HCT116 (cell line): ENCODE measurements around the gene BBS9. TPM values are rescaled to one million over a fixed set of nuclear protein-coding genes. Genes with fewer than 3 reads are reported as not detected.

Experiments
- ATAC-seq: fragments of 200-7000 bp; cut with Tn5 transposase; 2 replicates; pipeline ENCODE4 v1.9.1; 2020; ENCODE audit warnings: mild to moderate bottlenecking, moderate library complexity
- BruUV-seq: library from RNA; stranded (reverse); fragments of 400-500 nt; replicated peaks from 2 replicates; lab custom pipeline; 2021; lab: Mats Ljungman, UMichigan
- CTCF ChIA-PET: fragments of 300-600 bp; sonication (Branson Sonifier 250); formaldehyde crosslinking; loops from one replicate; lab custom pipeline; 2021; ENCODE audit warnings: antibody characterized with exemption; lab: Charles Lee
- POLR2A ChIA-PET: fragments of 300-600, 350-600 bp; sonication (Branson Sonifier 250); formaldehyde crosslinking; loops from one replicate; lab custom pipeline; 2021; ENCODE audit warnings: antibody characterized with exemption; lab: Charles Lee
- RAD21 ChIA-PET, 2 experiments: fragments of 300-600 bp; sonication (Branson Sonifier 250); formaldehyde crosslinking; loops; one replicate each; lab custom pipeline; 2023; ENCODE audit warnings: low total read pairs in 2 of 2; ENCODE audit not compliant: uncharacterized antibody in 2 of 2, unreplicated experiment in 2 of 2, low non-redundant PET in 1 of 2; lab: Charles Lee
- DNase-seq: peaks from one replicate; pipeline ENCODE4 v3.0.0-alpha.2; 2010; ENCODE audit warnings: low read depth, low spot score
- H2AFZ ChIP-seq: fragments of 200-600 bp; shearing (Covaris generic), sonication (generic); 2 replicates; pipeline ENCODE4 v1.6.1; 2017; ENCODE audit warnings: low read depth, mixed run types, mixed read lengths, antibody characterized with exemption, low read length; ENCODE audit not compliant: poor library complexity, severe bottlenecking
- H3K27ac ChIP-seq: 2 replicates; pipeline ENCODE4 v1.5.1; 2012; ENCODE audit warnings: low read depth, low read length
- H3K27me3 ChIP-seq: fragments of 200-600 bp; sonication (generic); 2 replicates; pipeline ENCODE4 v1.6.1; 2016; ENCODE audit warnings: mixed run types, low read length, mixed read lengths; ENCODE audit not compliant: insufficient read depth
- H3K36me3 ChIP-seq, 2 experiments: fragments of 200-500 bp in 1 of 2; fragments of 200-600 bp in 1 of 2; sonication (Bioruptor generic) in 1 of 2; sonication (generic) in 1 of 2; 2 replicates each; pipeline versions ENCODE4 v1.5.1 to v1.6.1; 2014 to 2016; ENCODE audit warnings: low read length in 2 of 2, inconsistent platforms in 1 of 2, mixed read lengths in 1 of 2, mixed run types in 1 of 2; ENCODE audit not compliant: insufficient read depth in 2 of 2, control insufficient read depth in 1 of 2
- H3K4me1 ChIP-seq, 2 experiments: fragments of 200-600 bp in 1 of 2; sonication (generic) in 1 of 2; 2 replicates each; pipeline versions ENCODE4 v1.5.1 to v1.6.1; 2012 to 2017; ENCODE audit warnings: low read length in 2 of 2, inconsistent platforms in 1 of 2, mild to moderate bottlenecking in 1 of 2, mixed read lengths in 1 of 2, mixed run types in 1 of 2, moderate library complexity in 1 of 2; ENCODE audit not compliant: insufficient read depth in 2 of 2, control insufficient read depth in 1 of 2
- H3K4me2 ChIP-seq: fragments of 200-600 bp; sonication (generic); 2 replicates; pipeline ENCODE4 v1.6.1; 2017; ENCODE audit warnings: mixed run types, low read length, mixed read lengths
- H3K4me3 ChIP-seq, 2 experiments: fragments of 200-600 bp in 1 of 2; sonication (generic) in 1 of 2; replicated peaks in 1 of 2; 2 replicates each; pipeline ENCODE4 v1.5.1; 2011 to 2016; ENCODE audit warnings: low read length in 2 of 2, control low read depth in 1 of 2, low read depth in 1 of 2, mild to moderate bottlenecking in 1 of 2, mixed read lengths in 1 of 2, mixed run types in 1 of 2
- H3K79me2 ChIP-seq: fragments of 200-600 bp; sonication (generic); 2 replicates; pipeline ENCODE4 v1.6.1; 2017; ENCODE audit warnings: mild to moderate bottlenecking, mixed run types, low read length, moderate library complexity, mixed read lengths; ENCODE audit not compliant: insufficient read depth
- H3K9ac ChIP-seq: fragments of 200-600 bp; sonication (generic); 2 replicates; pipeline ENCODE4 v1.6.1; 2016; ENCODE audit warnings: low read length, mixed read lengths
- H3K9me2 ChIP-seq: fragments of 200-600 bp; sonication (generic), shearing (Covaris generic); 2 replicates; pipeline ENCODE4 v1.6.1; 2017; ENCODE audit warnings: mixed run types, mild to moderate bottlenecking, moderate library complexity; ENCODE audit not compliant: insufficient read depth
- H3K9me3 ChIP-seq, 2 experiments: fragments of 200-500 bp in 1 of 2; fragments of 200-600 bp in 1 of 2; sonication (Bioruptor generic) in 1 of 2; sonication (generic) in 1 of 2; 2 replicates each; pipeline ENCODE4 v1.6.1; 2014 to 2017; ENCODE audit warnings: low read length in 2 of 2, mixed read lengths in 2 of 2, inconsistent platforms in 1 of 2, low read depth in 1 of 2, mild to moderate bottlenecking in 1 of 2, mixed run types in 1 of 2, moderate library complexity in 1 of 2; ENCODE audit not compliant: control insufficient read depth in 1 of 2, insufficient read depth in 1 of 2
- H4K20me1 ChIP-seq: fragments of 200-600 bp; sonication (generic), shearing (Covaris generic); 2 replicates; pipeline ENCODE4 v1.6.1; 2017; ENCODE audit warnings: mixed run types, mild to moderate bottlenecking, moderate library complexity; ENCODE audit not compliant: insufficient read depth
- CEBPB ChIP-seq: IDR thresholded peaks from 2 replicates; pipeline ENCODE4 v1.6.1; 2012; ENCODE audit warnings: low read depth
- EZH2 ChIP-seq: fragments of 200-600 bp; sonication (generic); IDR thresholded peaks from 2 replicates; pipeline ENCODE4 v1.6.1; 2017; ENCODE audit warnings: antibody characterized with exemption, mixed run types
- JUND ChIP-seq: IDR thresholded peaks from 2 replicates; pipeline ENCODE4 v1.6.1; 2012
- MAX ChIP-seq: IDR thresholded peaks from 2 replicates; pipeline ENCODE4 v1.6.1; 2012
- POLR2AphosphoS5 ChIP-seq: IDR thresholded peaks from 2 replicates; pipeline ENCODE4 v1.6.1; 2011; ENCODE audit warnings: mild to moderate bottlenecking, low read depth, low read length, moderate library complexity
- RAD21 ChIP-seq: IDR thresholded peaks from 2 replicates; pipeline ENCODE4 v1.6.1; 2012; ENCODE audit warnings: low read depth, mild to moderate bottlenecking
- SIN3A ChIP-seq: IDR thresholded peaks from 2 replicates; pipeline ENCODE4 v1.6.1; 2012; ENCODE audit warnings: low read depth
- SP1 ChIP-seq: IDR thresholded peaks from 2 replicates; pipeline ENCODE4 v1.6.1; 2012; ENCODE audit warnings: low read depth
- ZBTB33 ChIP-seq: IDR thresholded peaks from 2 replicates; pipeline ENCODE4 v1.6.1; 2011; ENCODE audit warnings: mild to moderate bottlenecking, low read length, moderate library complexity; ENCODE audit not compliant: insufficient replicate concordance; ENCODE audit errors: extremely low read depth
- ZNF274 ChIP-seq: fragments of 200-500 bp; sonication (Bioruptor generic); IDR thresholded peaks from 2 replicates; pipeline ENCODE4 v1.6.1; 2014; ENCODE audit warnings: mild to moderate bottlenecking, low read depth, low read length, inconsistent platforms
- intact Hi-C: fragments of 100-400 bp; cut with micrococcal nuclease; formaldehyde crosslinking; loops from 2 replicates; pipeline ENCODE4 v1.10.0; 2022
- total RNA-seq: library from RNA; stranded (reverse); gene quantifications from one replicate; pipeline ENCODE4 v1.2.1, GENCODE V29; 2021; ENCODE audit not compliant: unreplicated experiment
- TF ChIP-seq, protein P1 (sequence below), 3 experiments: fragments of 200-600 bp in 1 of 3; sonication (generic) in 1 of 3; IDR thresholded peaks in 2 of 3; conservative IDR thresholded peaks in 1 of 3; 2 replicates each; pipeline ENCODE4 v1.5.1; 2012 to 2017; ENCODE audit warnings: low read depth in 2 of 3, low read length in 2 of 3, antibody characterized with exemption in 1 of 3, borderline replicate concordance in 1 of 3, control low read depth in 1 of 3, mild to moderate bottlenecking in 1 of 3, mixed read lengths in 1 of 3, mixed run types in 1 of 3, moderate library complexity in 1 of 3; ENCODE audit not compliant: insufficient read depth in 1 of 3

The BBS9 gene
- total RNA-seq, 1 experiment from 2014 or later, result 7.1 TPM

- TF ChIP-seq, protein P1, sequence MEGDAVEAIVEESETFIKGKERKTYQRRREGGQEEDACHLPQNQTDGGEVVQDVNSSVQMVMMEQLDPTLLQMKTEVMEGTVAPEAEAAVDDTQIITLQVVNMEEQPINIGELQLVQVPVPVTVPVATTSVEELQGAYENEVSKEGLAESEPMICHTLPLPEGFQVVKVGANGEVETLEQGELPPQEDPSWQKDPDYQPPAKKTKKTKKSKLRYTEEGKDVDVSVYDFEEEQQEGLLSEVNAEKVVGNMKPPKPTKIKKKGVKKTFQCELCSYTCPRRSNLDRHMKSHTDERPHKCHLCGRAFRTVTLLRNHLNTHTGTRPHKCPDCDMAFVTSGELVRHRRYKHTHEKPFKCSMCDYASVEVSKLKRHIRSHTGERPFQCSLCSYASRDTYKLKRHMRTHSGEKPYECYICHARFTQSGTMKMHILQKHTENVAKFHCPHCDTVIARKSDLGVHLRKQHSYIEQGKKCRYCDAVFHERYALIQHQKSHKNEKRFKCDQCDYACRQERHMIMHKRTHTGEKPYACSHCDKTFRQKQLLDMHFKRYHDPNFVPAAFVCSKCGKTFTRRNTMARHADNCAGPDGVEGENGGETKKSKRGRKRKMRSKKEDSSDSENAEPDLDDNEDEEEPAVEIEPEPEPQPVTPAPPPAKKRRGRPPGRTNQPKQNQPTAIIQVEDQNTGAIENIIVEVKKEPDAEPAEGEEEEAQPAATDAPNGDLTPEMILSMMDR (IDR thresholded peaks at IDR 0.05 in 2 of 3, conservative IDR thresholded peaks at IDR 0.05 in 1 of 3; ENCODE audit: borderline replicate concordance in 1 of 3, insufficient read depth in 1 of 3, low read depth in 2 of 3, low read length in 2 of 3), result no peak
These were observed 17.8 kb upstream of the BBS9 start (continued) for GRCh38 chr7:33111614-33112013.

DNA sequence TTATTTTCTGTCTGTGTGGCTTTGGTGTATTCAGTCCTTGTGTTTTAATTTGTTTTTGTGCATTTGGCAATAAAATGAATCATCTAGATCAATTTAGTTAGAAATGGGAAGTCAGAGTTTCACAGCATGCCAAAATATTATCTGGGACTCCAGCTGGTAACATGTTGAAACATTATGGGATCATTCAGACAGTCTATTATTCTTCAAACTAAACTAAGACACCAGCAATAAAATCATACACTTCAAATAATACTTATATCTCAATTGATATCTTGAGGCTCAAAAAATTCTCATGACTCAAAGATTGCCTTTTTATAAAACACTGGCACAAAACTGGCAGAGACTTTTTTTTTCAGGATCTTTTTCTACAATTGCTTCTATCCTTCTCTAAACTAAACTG is 14.4 kb upstream of the BBS9 start:
- no peaks in the 10 kb centered on the region for H4K20me1 ChIP-seq
- no peak for ATAC-seq
- POLR2A ChIA-PET, result no interaction called here
- TF ChIP-seq SIN3A (no peak), CEBPB (no peak), MAX (no peak), ZNF274 (no peak), SP1 (no peak), POLR2AphosphoS5 (no peak), RAD21 (no peak), ZBTB33 (no peak), EZH2 (no peak), JUND (no peak)
- TF ChIP-seq, protein P1 (IDR thresholded peaks at IDR 0.05 in 2 of 3, conservative IDR thresholded peaks at IDR 0.05 in 1 of 3; ENCODE audit: borderline replicate concordance in 1 of 3, insufficient read depth in 1 of 3, low read depth in 2 of 3, low read length in 2 of 3), result no peak
- TF ChIP-seq, all 23 proteins: peak for 0
- CTCF ChIA-PET, result no interaction called here
- Histone ChIP-seq H3K4me2 (no peak overlapping the region), H2AFZ (no peak overlapping the region), H3K9me2 (no peaks in the 10 kb centered on the region), H3K9me3 (peaks cover 0 to 4% of the 10 kb centered on the region in 2 experiments; a peak in 1 of 4 replicates), H3K4me1 (peaks cover 0 to 4% of the 10 kb centered on the region in 2 experiments; a peak in 3 of 4 replicates), H3K27ac (no peak overlapping the region), H3K27me3 (no peaks in the 10 kb centered on the region), H3K79me2 (no peaks in the 10 kb centered on the region), H3K36me3 (no peaks in the 10 kb centered on the region), H3K4me3 (no peak overlapping the region), H3K9ac (no peak overlapping the region)
- no TSS peak for BruUV-seq
- intact Hi-C loops, result no loop called here
- RAD21 ChIA-PET, result no interaction called here
- no peak for DNase-seq
